Sigmoid colon (tissue), 4 donors: Measurements from ENCODE around the gene PHF21A.

Experiments used
- EP300 ChIP-seq, 4 donors: sonication (generic); formaldehyde crosslinking; IDR thresholded peaks; one replicate each; pipeline ENCODE4 v1.6.1; 2017; ENCODE audit warnings: antibody characterized with exemption in 4 of 4
- POLR2A ChIP-seq, 2 donors: fragments of 450-650 bp; IDR thresholded peaks; one replicate each; pipeline ENCODE4 v1.6.1; 2016; ENCODE audit warnings: antibody characterized with exemption in 2 of 2, mild to moderate bottlenecking in 2 of 2, moderate library complexity in 2 of 2
- POLR2AphosphoS5 ChIP-seq, 4 donors: sonication (generic); formaldehyde crosslinking; IDR thresholded peaks; one replicate each; pipeline ENCODE4 v1.6.1; 2017; ENCODE audit warnings: antibody characterized with exemption in 4 of 4
- TF ChIP-seq, protein P1 (sequence below), 4 experiments: fragments of 450-650 bp in 3 of 4; fragments of 200-600 bp in 1 of 4; IDR thresholded peaks; one replicate each; pipeline ENCODE4 v1.5.1; 2016 to 2019; ENCODE audit warnings: antibody characterized with exemption in 4 of 4, mild to moderate bottlenecking in 3 of 4, moderate library complexity in 2 of 4

GRCh38 chr11:45901626-45902025, 219.6 kb downstream of the PHF21A start:
- TF ChIP-seq, protein P1, sequence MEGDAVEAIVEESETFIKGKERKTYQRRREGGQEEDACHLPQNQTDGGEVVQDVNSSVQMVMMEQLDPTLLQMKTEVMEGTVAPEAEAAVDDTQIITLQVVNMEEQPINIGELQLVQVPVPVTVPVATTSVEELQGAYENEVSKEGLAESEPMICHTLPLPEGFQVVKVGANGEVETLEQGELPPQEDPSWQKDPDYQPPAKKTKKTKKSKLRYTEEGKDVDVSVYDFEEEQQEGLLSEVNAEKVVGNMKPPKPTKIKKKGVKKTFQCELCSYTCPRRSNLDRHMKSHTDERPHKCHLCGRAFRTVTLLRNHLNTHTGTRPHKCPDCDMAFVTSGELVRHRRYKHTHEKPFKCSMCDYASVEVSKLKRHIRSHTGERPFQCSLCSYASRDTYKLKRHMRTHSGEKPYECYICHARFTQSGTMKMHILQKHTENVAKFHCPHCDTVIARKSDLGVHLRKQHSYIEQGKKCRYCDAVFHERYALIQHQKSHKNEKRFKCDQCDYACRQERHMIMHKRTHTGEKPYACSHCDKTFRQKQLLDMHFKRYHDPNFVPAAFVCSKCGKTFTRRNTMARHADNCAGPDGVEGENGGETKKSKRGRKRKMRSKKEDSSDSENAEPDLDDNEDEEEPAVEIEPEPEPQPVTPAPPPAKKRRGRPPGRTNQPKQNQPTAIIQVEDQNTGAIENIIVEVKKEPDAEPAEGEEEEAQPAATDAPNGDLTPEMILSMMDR (IDR thresholded peaks at IDR 0.05) = no peak
- TF ChIP-seq POLR2A (IDR thresholded peaks at IDR 0.05) = no peak
- no peak for TF ChIP-seq POLR2AphosphoS5 (IDR thresholded peaks at IDR 0.05)
- no peak for TF ChIP-seq EP300 (IDR thresholded peaks at IDR 0.05)
